Activated T-cell treated with anti-CD3 and anti-CD28 coated beads for 48 hours (primary cell): ENCODE data around the gene CCDC68.

Source experiments
- DNase-seq: peaks from one replicate; pipeline ENCODE4 v3.0.0-alpha.2; 2020; ENCODE audit warnings: low read depth

CCDC68 gene

DNA sequence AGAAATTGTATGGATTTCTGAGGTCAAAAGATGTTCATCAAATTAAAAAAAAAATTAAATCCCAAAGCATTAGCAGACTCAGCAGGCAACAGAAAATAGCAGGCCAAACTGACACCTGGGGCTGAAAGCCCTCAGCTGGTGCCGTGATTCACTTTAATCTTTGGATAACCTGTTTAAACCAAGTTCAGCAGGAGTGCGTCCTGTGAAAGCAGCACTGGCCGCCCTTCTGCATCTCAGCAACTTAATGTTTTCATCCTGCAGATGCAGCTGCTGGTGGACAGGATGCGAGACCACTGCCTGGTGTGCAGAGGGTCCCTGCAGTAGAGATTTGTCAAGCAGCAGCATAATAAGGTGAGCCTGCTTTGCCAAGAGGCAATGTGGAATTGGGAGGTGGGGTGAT, 41.2 kb downstream of the CCDC68 start:
- DNase-seq: no peak

DNA sequence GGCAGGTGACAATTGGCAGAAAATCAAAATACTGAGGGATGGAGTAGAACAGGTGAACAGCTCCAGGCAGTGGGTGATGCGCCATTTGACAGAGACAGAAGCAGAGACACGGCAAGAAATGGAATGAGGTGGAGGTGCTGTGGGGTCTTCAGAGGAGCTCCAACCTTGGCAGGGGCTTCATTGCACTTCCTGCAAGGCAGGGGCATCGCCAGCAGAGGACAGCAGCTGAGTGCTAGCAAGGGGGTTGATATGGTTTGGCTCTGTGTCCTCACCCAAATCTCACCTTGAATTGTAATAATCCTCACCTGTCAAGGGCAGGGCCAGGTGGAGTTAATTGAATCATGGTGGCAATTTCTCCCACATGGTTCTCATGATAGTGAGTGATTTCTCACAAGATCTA, 42.8 kb downstream of the CCDC68 start:
- DNase-seq: no peak

DNA sequence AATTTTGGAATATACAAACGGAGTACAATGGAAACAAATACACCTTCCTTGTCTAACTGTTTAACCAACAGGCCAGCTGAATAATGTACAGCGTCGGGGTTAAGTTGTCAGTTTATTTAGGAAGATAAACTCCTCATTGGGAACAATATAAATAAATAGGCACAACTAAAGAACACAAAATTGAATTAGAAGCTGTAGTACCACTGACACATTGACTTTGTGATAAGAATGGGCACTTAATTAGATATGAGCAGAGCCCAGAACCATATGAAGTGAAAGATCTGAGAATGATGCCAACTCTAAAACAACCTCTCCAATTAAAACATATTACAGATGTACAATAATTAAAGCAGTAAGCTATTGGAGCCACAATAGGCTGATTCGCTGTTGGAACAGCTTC, 44.4 kb downstream of the CCDC68 start:
- DNase-seq: no peak

DNA sequence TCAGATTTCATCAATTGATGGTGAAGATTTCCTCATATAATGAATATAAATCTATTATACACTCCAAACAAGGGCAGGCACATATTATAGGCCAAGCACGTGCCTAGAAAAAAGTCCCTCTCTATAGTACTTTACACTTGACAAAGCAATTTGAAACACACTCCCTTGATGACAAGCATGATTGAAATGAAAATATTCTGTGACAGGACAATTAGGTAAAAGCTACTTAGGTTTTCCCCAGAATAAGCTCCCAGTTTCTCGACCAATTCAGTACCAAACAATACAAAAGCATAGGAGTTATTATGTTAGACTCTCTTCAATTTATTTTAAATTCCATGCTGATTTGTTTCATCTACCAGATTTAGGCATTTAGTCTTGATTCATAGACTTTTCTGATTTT, 47.7 kb downstream of the CCDC68 start:
- no peak for DNase-seq

DNA sequence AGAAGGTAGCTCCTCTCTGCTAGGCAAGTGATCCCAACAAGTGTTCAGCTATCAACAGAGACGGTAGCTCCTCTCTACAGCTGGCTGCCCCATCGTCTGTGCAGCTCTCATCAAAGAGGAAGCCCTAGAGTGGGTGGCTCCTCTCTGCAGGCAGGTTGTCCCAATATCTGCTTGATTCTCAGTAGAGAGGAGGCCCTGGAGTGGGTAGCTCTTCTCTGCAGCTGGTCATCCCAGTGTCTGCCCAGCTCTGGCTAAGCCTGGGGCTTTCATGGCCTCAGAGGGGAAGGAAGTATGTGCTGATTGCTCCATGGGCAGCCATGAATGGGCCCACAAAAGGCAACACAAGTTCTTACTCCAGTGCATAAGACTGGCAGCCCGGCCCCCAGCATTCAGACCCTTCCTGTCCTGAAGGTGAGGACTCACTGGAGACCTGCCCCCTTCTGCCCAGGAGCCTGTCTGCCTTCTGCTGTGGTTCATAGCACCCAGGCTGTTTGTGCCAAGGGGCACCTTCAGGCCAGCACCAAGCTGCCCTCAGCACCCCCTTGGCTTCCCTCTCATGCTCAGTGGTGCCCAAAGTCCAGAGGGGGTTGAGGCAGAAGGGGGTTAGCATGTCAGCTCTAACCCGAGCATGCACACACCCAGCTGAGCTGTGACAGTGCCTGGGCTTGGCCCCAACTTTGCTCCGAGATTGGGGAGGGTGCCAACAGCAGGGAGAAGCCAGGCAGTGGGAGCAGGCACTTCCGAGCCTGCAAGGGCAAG, 48.9 kb downstream of the CCDC68 start:
- no peak for DNase-seq

DNA sequence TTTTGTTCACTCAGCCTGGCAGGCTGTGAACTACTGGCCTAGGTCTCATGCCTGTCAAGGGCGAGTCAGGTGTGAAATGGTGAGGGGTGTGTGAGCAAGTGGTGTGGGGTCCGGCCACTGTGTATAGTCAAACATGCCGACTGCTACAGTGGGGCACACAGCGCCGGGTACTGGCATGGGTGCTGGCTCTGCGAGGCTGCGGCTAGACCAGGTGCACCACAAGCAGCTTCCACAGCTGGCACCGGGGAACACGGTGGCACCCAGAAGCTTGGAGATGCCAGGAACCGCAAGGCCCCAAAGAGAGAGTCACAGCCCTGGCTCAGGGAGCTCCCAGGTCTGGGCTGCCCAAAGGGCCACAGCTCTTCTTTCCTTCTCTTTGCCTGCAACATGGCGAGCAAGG, 49.7 kb downstream of the CCDC68 start:
- no peak for DNase-seq

DNA sequence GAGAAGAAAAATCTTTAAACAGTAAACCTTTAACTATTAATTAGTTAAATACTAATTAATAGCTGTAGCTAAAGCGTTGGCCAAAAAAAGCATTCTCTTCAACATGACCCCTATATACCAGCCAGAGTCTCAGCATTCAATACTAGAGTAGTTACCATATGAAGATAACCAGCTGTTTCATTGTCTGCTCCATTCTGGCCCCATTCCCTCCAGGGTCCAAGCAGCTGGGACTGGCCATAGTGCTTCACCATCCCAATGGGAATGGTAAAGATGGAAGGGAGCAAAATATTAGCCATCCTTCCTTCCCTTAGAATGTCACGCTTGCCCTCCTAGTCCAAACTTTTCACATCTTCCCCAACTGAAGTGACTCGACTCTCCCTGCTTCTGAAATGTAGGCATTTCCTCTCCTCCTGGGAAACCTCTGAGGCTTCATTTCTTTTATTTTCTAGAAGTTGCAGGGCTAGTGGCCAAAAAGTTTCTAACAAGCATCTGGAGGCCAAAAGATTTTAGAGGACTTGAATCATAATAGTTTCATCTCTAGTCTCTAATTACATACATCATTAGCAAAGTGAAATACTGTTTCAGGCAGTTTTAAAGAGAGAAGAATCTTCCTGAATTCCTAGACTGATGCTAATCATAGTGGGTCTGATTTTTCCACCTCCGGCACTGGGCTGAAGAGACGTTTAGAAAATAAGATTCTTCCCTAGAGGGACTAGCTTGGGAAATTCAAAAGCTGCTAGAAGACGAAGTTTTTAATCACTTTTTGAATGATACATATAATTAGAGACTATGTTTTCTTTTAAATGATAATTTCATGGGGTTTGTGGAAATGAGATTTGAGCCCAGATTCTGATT, 52.7 kb downstream of the CCDC68 start:
- no peak for DNase-seq

DNA sequence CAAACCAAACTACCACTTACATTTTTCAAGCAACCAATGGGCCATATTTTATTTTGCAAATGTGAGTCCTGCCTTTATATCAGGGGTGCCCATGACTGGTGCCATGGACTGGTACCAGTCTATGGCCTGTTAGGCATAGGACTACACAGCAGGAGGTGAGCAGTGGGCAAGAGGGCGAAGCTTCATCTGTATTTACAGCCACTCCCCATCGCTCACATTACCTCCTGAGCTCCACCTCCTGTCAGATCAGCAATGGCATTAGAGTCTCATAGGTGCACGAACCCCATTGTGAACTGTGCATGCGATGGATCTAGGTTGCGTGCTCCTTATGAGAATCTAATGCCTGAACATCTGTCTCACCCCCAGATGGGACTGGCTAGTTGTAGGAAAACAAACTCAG, 53.6 kb downstream of the CCDC68 start:
- DNase-seq: no peak

DNA sequence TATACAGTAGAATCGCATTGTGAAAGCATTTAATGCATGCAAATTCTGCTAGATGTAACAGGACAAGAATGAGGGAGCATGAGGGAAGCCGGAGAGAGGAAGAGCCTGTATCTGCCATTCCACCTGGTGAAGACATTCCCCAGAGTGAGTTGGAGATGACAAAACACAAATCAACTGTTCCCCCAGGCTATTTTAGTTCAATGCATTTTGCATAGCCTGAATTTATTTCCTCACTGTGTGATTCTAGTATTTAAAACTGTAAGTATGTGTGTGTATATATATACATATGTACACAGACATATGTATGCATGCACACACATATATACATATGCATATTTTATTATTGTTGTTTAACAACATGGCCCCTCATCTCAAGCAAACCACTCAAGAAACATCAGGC, 54.7 kb downstream of the CCDC68 start:
- DNase-seq: no peak

DNA sequence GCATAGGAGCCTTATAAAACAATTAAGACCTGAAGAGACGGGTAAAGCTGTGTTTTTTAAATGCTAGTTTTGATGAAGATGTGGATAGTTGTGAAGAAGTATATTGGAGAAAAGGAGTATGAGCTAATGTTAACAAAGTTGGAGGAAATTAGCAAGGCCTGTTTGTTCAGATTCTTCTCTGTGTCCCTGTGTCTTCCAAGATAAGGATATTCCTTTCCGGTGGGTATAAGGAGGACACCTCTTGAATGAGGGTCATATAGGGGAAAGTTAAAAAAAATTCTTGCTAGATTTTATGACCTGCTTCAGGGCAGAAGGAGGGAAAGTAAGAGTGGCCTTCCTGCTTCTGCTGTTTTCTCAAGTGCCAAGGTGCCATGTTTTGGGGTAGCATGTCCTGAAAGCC, 59.0 kb downstream of the CCDC68 start:
- DNase-seq: no peak

DNA sequence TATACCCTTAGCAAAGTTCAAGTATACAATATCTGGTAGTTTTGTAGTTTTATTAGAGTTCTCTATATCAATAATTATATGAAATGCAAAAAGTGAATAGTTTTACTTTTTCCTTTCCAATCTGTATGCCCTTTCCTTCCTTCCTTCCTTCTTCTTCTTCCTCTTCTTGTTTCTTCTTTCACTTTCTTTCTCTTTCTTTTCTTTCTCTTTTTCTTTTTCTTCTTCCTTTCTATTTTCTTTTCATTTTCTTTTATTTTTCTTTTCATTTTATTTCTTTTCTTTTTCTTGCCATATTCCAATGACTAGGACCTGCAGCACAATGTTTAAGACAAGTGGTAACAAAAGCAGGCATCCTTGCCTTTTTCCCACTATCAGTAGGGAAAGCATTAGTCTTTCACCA, 59.8 kb downstream of the CCDC68 start:
- no peak for DNase-seq

DNA sequence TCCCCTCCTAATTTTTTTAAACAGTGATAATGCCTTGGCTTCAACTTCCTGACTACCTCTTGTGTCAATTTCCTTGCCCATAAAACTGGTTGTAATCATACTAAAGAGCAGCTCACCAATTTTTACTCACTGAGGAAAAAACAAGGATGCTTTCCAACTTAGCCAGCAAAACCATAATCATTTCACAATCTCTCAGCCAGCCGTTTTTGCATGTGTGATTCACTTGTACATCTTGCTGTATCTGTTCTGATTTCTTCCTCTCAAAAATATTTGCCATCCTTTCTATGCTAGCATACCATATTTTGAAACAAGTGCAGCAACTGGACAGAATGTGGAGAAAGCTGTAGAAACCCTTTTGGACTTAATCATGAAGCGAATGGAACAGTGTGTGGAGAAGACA, 70.3 kb downstream of the CCDC68 start:
- DNase-seq: no peak

DNA sequence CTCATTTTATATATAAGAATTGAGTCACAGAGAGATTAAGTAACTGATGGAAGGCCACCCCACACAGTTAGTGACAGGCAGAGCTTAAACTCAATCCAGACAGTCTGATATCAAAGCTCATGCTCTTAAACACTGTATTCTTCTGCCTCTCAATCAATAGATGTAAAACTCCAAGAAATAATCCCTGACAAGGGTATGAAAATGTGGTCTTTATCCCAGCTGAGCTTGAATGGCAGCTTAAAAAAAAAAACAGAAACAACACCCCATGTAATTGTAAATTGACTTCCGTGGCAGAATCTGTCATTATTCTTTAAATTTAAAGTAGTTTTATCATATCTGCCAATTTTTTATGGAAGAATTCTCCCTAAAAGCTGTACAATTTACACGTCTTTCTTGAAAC, 70.9 kb downstream of the CCDC68 start:
- no peak for DNase-seq

DNA sequence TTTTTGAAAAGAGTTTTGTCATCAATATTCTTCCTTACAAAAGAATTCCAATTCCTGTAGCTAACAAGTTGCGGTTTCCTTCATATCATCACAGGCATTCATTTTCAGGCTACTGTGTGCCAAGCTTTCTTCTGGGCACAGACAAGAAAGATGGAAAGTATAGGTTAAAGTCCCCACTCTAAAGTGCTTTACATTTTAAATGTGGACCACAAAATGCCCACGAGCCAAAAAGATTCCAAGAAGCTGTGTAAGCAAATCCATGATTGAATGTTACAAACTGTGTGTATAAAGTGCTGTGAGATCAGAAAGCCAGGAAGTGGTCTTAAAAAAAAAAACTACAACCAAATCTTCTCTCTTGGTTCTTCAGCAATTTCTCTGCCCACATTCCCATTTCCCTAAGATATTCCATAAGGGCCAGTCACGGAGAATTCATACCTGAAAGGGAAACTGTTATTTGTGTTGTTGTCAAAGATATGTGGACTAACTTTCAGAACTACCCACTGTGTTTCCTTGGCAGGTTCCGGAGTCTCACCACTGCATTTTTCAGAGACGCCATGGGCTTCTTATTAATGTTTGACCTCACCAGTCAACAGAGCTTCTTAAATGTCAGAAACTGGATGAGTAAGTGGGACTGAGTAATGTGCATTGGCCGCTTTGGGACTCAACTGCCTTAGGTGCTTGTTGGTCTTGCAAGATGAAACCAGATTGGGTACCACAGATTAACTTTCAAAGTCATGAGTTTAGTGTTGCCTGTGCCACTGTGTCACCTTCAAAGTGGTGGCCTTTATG, 75.3 kb downstream of the CCDC68 start:
- DNase-seq: no peak

DNA sequence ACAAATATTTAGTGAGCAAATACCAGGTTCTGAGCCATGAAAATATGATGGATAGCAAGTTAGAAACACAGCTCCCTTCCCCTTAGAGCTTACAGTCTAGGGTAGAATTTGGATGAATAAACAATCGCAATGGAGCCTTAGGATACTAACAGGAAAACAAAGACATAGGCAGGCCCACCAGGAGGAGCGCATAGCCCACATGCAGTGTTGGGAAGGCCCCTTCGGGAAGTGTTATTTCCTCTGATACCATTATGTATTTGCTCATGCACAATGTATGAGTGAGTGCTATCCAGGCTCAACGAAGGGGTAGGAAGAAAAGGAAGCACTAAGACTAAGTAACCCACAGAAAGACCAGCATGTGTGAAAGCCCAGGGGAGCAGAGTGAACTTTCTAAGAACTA, 76.9 kb downstream of the CCDC68 start:
- DNase-seq: no peak

DNA sequence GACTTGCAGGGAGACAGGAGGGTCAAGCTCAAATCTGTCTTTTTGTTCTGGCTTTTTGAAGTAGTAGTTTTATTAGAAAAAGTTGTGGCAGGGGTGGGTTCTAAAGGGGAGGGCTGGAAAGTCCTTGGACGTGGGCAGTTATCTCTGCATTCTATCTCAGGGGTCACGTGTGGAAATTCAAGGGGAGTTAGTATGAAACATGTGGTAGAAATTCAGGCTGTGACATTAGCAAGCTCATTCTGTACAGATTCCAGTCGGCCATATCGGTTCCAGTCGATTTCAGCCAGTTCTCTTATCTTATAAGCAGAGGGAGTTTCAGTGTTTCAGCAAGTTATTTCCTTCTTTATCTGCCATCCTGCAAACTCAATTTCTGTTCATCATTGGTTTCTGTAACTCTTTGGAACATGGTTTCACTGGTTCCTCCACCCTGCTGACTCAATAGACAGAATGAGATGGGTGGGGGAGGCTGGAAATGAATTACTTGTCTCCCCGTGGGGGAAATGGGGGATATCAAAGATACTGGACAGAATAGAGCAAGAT, 78.0 kb downstream of the CCDC68 start:
- DNase-seq: no peak

DNA sequence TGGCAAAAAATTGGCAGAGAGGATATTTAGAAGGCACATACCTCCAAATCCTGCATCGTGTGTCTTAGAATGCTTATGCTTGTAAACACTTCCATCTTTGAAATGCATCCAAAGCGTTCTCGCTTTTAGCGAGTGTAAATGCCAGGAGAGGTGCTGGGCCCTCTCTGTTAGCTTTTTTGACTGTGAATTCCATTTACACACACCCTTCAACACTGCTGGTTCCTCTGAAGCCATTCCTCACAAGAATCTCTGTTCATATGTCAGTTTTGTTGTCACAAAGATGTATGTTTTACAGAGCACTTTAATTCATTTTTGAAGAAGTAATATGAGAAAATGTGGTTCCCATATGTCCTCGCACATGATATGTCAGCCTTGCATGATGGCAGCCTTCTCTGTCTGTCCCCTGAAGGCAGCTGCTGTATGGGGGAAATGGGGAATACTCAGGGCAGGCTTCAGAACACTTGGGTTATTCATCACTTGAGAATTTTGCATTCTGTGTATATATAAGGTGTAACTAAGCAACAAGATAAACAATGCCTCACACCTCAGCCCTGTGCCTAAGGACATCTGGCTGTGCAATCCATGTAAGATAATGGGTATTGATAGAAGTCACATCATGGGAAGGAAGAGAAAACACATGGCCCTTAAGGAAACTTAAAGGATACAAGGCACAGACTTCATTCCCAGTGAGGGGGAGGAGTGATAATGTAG, 78.7 kb downstream of the CCDC68 start:
- no peak for DNase-seq

DNA sequence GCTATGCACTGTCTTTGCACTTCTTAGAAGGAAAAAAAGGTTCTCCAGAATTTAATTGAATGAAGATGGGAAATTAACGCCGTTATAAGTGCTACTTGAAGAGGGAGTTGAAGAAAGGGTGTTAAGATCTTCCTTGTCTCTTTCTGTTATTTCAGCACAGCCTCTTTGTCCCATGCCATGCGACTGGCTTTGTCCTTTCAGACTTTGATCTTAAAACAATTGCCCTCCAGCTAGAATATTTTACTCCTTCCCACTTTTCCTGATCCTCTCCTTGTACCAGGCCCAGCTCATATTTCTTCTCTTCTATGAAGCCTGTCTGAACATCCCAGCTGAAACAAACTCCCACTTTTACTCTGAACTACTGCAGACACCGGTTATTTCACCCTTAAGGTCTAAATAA, 79.6 kb downstream of the CCDC68 start:
- no peak for DNase-seq

DNA sequence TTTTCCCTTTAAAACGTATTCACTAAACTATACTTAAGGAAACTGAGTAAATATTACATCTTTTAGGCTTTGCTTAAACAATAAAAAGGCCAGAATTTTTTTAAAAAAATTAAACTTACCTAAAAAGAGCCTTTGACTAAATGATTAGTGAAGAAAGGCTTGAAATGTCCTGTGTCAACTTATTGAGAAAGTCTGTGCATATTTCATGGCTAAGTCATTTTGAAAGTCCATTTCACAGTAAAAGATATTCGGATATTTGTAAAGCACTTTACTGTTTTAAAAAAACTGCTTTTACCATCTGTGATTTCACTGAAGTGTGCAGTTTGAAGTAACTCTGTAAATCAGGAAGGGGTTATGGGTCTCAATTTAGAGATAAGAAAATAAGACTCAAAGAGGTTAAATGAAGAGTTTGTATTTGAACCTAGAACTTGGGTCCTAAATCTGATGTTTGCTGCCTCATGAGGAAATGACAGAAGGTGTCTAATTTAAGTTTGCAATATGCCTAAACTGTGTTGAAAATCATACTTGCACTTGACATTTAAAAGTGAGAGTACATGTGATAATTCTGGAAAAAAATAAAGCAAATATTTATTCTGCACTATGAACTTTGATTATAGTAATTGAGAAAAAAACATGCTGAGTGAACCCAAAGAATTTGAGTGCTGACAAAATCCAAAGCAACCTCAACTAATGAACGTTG, 80.5 kb downstream of the CCDC68 start:
- no peak for DNase-seq

DNA sequence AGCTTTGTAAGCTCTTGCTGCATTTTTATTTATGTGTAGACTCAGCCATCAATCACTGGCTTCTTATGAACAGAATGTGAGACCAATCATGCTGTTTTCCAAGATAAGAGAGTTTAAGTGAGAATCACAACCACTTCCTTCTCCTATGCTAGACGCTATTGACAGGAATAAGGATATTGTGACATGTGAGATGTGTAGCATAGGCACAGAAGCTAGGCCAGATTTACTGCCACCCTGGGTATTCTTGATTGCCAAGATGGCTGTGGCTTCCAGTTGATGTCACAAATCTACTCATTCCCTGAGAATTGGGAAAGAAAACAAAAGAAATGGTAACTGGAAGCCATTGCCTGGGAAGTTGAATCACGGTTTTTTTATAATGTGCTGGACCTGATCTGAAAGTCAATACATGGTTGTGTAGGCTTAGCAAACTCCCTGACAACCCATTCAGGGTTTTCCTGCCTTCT, 81.1 kb downstream of the CCDC68 start:
- DNase-seq: no peak

DNA sequence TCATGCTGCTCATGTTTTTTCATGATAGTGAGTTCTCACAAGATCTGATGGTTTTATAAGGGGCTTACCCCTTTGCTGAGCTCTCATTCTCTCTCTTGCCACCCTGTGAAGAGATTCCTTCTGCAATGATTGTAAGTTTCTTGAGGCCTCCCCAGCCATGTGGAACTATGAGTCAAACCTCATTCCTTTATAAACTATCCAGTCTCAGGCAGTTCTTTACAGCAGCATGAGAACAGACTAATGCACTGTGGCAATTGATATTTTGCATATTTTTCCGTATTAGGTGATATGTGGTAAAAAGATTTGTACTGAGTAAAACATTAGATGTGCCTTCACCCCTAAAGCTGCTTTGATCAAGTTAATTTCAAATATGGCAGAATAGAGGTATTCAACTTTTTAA, 82.2 kb downstream of the CCDC68 start:
- no peak for DNase-seq
